Measurements from ENCODE around the gene CPVL. TPM values are rescaled to one million over a fixed set of nuclear protein-coding genes. Genes with fewer than 3 reads are reported as not detected.

CPVL gene
- total and polyA plus RNA-seq, 2 of the 4 experiments (the other 2 are of a cell fraction), result not detected

GRCh38 chr7:29149036-29149435, 2.7 kb upstream of the CPVL start:
- no peak overlapping the region for H4K8ac ChIP-seq (ENCODE audit: low read depth in 2 of 2, low read length in 2 of 2)
- CTCF ChIA-PET, result no interaction called here
- no peak overlapping the region for H2AK5ac ChIP-seq (ENCODE audit: low read depth, low read length)
- H3K4me2 ChIP-seq (ENCODE audit: low read depth, low read length), result no peak overlapping the region
- H2AFZ ChIP-seq (replicated peaks; ENCODE audit: low read length, poor library complexity), result no peak overlapping the region
- no peak overlapping the region for H2BK120ac ChIP-seq (ENCODE audit: low read depth, low read length)
- no peak overlapping the region for H2BK15ac ChIP-seq (ENCODE audit: low read depth, low read length)
- H3K18ac ChIP-seq (ENCODE audit: low read depth, low read length), result no peak overlapping the region
- H4K20me1 ChIP-seq (ENCODE audit: insufficient read depth, low read length), result no peaks in the 10 kb centered on the region
- H4K5ac ChIP-seq (ENCODE audit: low read depth, low read length), result no peak overlapping the region
- no peaks in the 10 kb centered on the region for H3K9me1 ChIP-seq (ENCODE audit: insufficient read depth, low read length)
- H2BK5ac ChIP-seq (ENCODE audit: low read depth, low read length, poor library complexity, severe bottlenecking), result no peak overlapping the region
- 62% methylated on average over 2 of the region's 12 CpGs; no CpG with 5 or more reads in 1 of the 2 experiments for WGBS, 2 experiments (ENCODE audit: extremely low coverage in 2 of 2, insufficient read length in 1 of 2)
- H3K14ac ChIP-seq (replicated peaks; ENCODE audit: low read depth, low read length), result no peak overlapping the region
- H4K91ac ChIP-seq (ENCODE audit: insufficient read depth, low read depth, low read length), result no peak overlapping the region
- no peak overlapping the region for H3K27ac ChIP-seq (ENCODE audit: insufficient read depth, low read length)
- TF ChIP-seq POLR2A (IDR thresholded peaks at IDR 0.05; ENCODE audit: low read depth, low read length) (no peak), ELK1 (IDR thresholded peaks at IDR 0.05; ENCODE audit: borderline replicate concordance, low read depth, low read length) (no peak), BHLHE40 (IDR thresholded peaks at IDR 0.05; ENCODE audit: low read depth, low read length) (no peak), CHD1 (IDR thresholded peaks at IDR 0.05; ENCODE audit: low read depth, low read length) (no peak), CEBPB (IDR thresholded peaks at IDR 0.05; ENCODE audit: low read depth, low read length) (no peak), MAZ (IDR thresholded peaks at IDR 0.05; ENCODE audit: borderline replicate concordance, low read depth, low read length) (no peak), FOS (IDR thresholded peaks at IDR 0.05; ENCODE audit: low read depth, low read length) (no peak), SMC3 (IDR thresholded peaks at IDR 0.05; ENCODE audit: low read depth, low read length) (no peak), RFX5 (IDR thresholded peaks at IDR 0.05; ENCODE audit: low read depth, low read length) (no peak), MAFK (IDR thresholded peaks at IDR 0.05; ENCODE audit: low read depth, low read length) (no peak), CTCF (conservative IDR thresholded peaks at IDR 0.05; ENCODE audit: low read depth, low read length) (no peak), RAD21 (IDR thresholded peaks at IDR 0.05; ENCODE audit: low read length) (no peak), MXI1 (IDR thresholded peaks at IDR 0.05; ENCODE audit: borderline replicate concordance, low read depth, low read length) (no peak), USF2 (IDR thresholded peaks at IDR 0.05; ENCODE audit: low read depth, low read length) (no peak), NFE2L2 (IDR thresholded peaks at IDR 0.05; ENCODE audit: low read depth, low read length) (no peak)
- no peaks in the 10 kb centered on the region for H3K9me3 ChIP-seq (ENCODE audit: control insufficient read depth, insufficient read depth, low read length)
- dilution Hi-C loops (cut with HindIII; ENCODE audit: low sequenced_read_pairs, unreplicated experiment), result no loop called here
- no peaks in the 10 kb centered on the region for H3K4me1 ChIP-seq (ENCODE audit: control insufficient read depth, insufficient read depth, low read length)
- H3K9ac ChIP-seq (ENCODE audit: low read depth, low read length), result no peak overlapping the region
- H3K4me3 ChIP-seq (ENCODE audit: insufficient read depth, low read depth, low read length), result no peak overlapping the region
- no peaks in the 10 kb centered on the region for H3K79me1 ChIP-seq (ENCODE audit: low read depth in 1 of 2, low read length in 2 of 2)
- BruUV-seq (replicated peaks), result no TSS peak
- no peak overlapping the region for H3K4ac ChIP-seq (ENCODE audit: low read depth, low read length)
- H3K23ac ChIP-seq (ENCODE audit: low read depth, low read length), result no peak overlapping the region
- DNase-seq (no peak), ATAC-seq (ENCODE audit: low read depth) (no peak)
- H2BK20ac ChIP-seq (ENCODE audit: low read depth, low read length), result no peak overlapping the region
- in situ Hi-C loops (cut with MboI; ENCODE audit: low sequenced_read_pairs), result no loop called here
- no peak overlapping the region for H2AK9ac ChIP-seq (replicated peaks; ENCODE audit: low read depth, low read length, poor library complexity)
- H3K36me3 ChIP-seq (ENCODE audit: control insufficient read depth, insufficient read depth, low read length), result no peaks in the 10 kb centered on the region
- intact Hi-C loops (cut with micrococcal nuclease), result no loop called here
- peaks cover 22% of the 10 kb centered on the region for H3K27me3 ChIP-seq (ENCODE audit: control insufficient read depth, insufficient read depth, low read length)
- POLR2A ChIA-PET (ENCODE audit: unreplicated experiment), result no interaction called here
- no peak overlapping the region for H3K56ac ChIP-seq (ENCODE audit: extremely low read depth, insufficient read depth, low read length)

Measured in IMR-90 (cell line).